Naive thymus-derived CD4-positive, alpha-beta T cell (primary cell): ENCODE data around the gene VPS25. TPM values are rescaled to one million over a fixed set of nuclear protein-coding genes. Genes with fewer than 3 reads are reported as not detected.
"Not testable (repeated sequence)": the region's sequence is repeated elsewhere in the genome, so short reads cannot be mapped to it uniquely, and the experiment has no call there.

Experiments
- ATAC-seq: fragments of 150-1000 bp; cut with Tn5 transposase; 2 replicates; pipeline ENCODE4 v1.10.0; 2021; ENCODE audit warnings: mild to moderate bottlenecking, moderate library complexity
- CTCF ChIA-PET: fragments of 350-600 bp; sonication (Branson Sonifier 250); formaldehyde crosslinking; loops from one replicate; lab custom pipeline; 2021; ENCODE audit warnings: antibody characterized with exemption; lab: Charles Lee
- POLR2A ChIA-PET: fragments of 350-600 bp; sonication (Branson Sonifier 250); formaldehyde crosslinking; loops from one replicate; lab custom pipeline; 2021; ENCODE audit warnings: antibody characterized with exemption, inconsistent platforms; lab: Charles Lee
- DNase-seq, 9 donors: peaks; one replicate each; pipeline versions ENCODE4 v3.0.0 to v3.0.0-alpha.2; 2020 to 2022; ENCODE audit warnings: mixed read lengths in 1 of 9
- H3K27ac ChIP-seq: one replicate; pipeline ENCODE4 v1.7.0; 2013; ENCODE audit warnings: mild to moderate bottlenecking, low read depth, low read length, moderate library complexity
- H3K27me3 ChIP-seq, 2 donors: one replicate each; pipeline ENCODE4 v1.7.0; 2013; ENCODE audit warnings: low read length in 2 of 2, mild to moderate bottlenecking in 2 of 2, moderate library complexity in 2 of 2; ENCODE audit not compliant: control insufficient read depth in 2 of 2, insufficient read depth in 2 of 2
- H3K36me3 ChIP-seq, 3 experiments: 1 replicate in 2 of 3; 2 replicates in 1 of 3; pipeline ENCODE4 v1.7.0; 2013; ENCODE audit warnings: low read length in 3 of 3, mild to moderate bottlenecking in 3 of 3, moderate library complexity in 1 of 3; ENCODE audit not compliant: insufficient read depth in 3 of 3, control insufficient read depth in 2 of 3
- H3K4me1 ChIP-seq, 2 donors: one replicate each; pipeline ENCODE4 v1.7.0; 2013; ENCODE audit warnings: low read length in 2 of 2, mild to moderate bottlenecking in 2 of 2, moderate library complexity in 1 of 2; ENCODE audit not compliant: control insufficient read depth in 2 of 2, insufficient read depth in 2 of 2
- H3K4me3 ChIP-seq: 2 replicates; pipeline ENCODE4 v1.7.0; 2013; ENCODE audit warnings: mild to moderate bottlenecking, low read length
- H3K9me3 ChIP-seq, 3 experiments: 1 replicate in 2 of 3; 2 replicates in 1 of 3; pipeline ENCODE4 v1.7.0; 2013; ENCODE audit warnings: low read length in 3 of 3; ENCODE audit not compliant: control insufficient read depth in 2 of 3
- H3K27ac Mint-ChIP-seq, 9 donors: one replicate each; pipeline ENCODE4 v1.8.0; 2020 to 2022; ENCODE audit warnings: mixed read lengths in 9 of 9, mild to moderate bottlenecking in 8 of 9, moderate library complexity in 5 of 9, inconsistent platforms in 2 of 9
- H3K27me3 Mint-ChIP-seq, 5 donors: one replicate each; pipeline ENCODE4 v1.8.0; 2021 to 2022; ENCODE audit warnings: mixed read lengths in 5 of 5, mild to moderate bottlenecking in 1 of 5
- H3K36me3 Mint-ChIP-seq, 5 donors: one replicate each; pipeline ENCODE4 v1.8.0; 2020 to 2022; ENCODE audit warnings: mixed read lengths in 5 of 5, mild to moderate bottlenecking in 3 of 5, inconsistent platforms in 1 of 5
- H3K4me1 Mint-ChIP-seq, 7 donors: one replicate each; pipeline ENCODE4 v1.8.0; 2020 to 2022; ENCODE audit warnings: mixed read lengths in 7 of 7, mild to moderate bottlenecking in 3 of 7, inconsistent platforms in 1 of 7
- H3K4me3 Mint-ChIP-seq, 10 donors: one replicate each; pipeline ENCODE4 v1.8.0; 2020 to 2022; ENCODE audit warnings: mild to moderate bottlenecking in 10 of 10, mixed read lengths in 10 of 10, moderate library complexity in 6 of 10, inconsistent platforms in 2 of 10
- H3K9me3 Mint-ChIP-seq, 11 donors: one replicate each; pipeline ENCODE4 v1.8.0; 2020 to 2022; ENCODE audit warnings: mixed read lengths in 11 of 11, mild to moderate bottlenecking in 4 of 11, inconsistent platforms in 1 of 11, moderate library complexity in 1 of 11
- intact Hi-C, 2 donors: fragments of 100-400 bp; cut with micrococcal nuclease; formaldehyde crosslinking; loops; one replicate each; pipeline ENCODE4 v1.15.1; 2023
- polyA plus RNA-seq, 2 donors: library from polyadenylated mRNA; unstranded; fragments of 300-500 nt; fragmentation: Illumina TruSeq; gene quantifications; one replicate each; pipeline ENCODE4 v1.2.3, GENCODE V29; 2021
- total RNA-seq, 6 experiments: library from RNA in 5 of 6; stranded (reverse) in 5 of 6; gene quantifications; 1 replicate in 5 of 6; 2 replicates in 1 of 6; pipeline ENCODE4 v1.2.3 and lab custom pipeline; 2021 to 2026

VPS25 gene
- total and polyA plus RNA-seq, 7 experiments from 2014 or later, result 24.3 to 60.6 (median 39.6) TPM

DNA sequence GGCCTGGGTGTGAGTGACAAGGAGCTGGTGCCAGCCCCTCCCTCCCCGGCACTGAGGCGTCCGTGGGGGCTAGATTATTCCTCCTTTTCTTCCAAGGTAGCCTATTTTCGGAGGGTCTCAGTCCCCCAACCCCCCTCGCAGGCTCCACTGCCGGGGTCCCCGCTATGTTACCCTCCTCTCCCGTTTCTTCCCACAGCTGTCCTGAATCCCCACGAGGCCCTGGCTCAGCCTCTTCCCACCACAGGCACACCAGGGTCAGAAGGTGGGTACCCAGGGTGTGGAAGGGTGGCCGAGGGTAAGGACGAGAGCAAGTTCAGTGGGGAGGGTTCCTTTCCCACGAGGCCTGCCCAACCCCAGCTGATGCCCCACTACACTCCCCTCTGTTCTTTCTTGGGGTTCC is 11.6 kb upstream of the VPS25 start:
- H3K27ac Mint-ChIP-seq, result no peak overlapping the region
- H3K27ac ChIP-seq, result no peak overlapping the region
- H3K27me3 Mint-ChIP-seq, result peaks cover 55 to 65% (median 61%) of the 10 kb centered on the region in 5 donors
- H3K4me3 Mint-ChIP-seq, result peak overlapping the region in 9 of 10 donors; percentile 21 to 73 (median 46)
- H3K9me3 Mint-ChIP-seq, result no peaks in the 10 kb centered on the region
- H3K4me1 Mint-ChIP-seq, result peaks cover 0 to 13% (median 7%) of the 10 kb centered on the region in 7 donors
- H3K4me3 ChIP-seq, result no peak overlapping the region
- H3K36me3 ChIP-seq, result no peaks in the 10 kb centered on the region
- no peaks in the 10 kb centered on the region for H3K9me3 ChIP-seq
- no peak for ATAC-seq
- no peak for DNase-seq
- peaks cover 0 to 7% (median 0%) of the 10 kb centered on the region in 5 donors for H3K36me3 Mint-ChIP-seq
- POLR2A ChIA-PET, result interaction anchor here (1.4 kb wide), 2 partner anchors 12 to 217 kb away, joined by 4 read pairs; partner anchors contain the start of gene VPS25
- CTCF ChIA-PET, result interaction anchor here (0.5 to 1.4 kb wide), 3 partner anchors 11 to 100 kb away, joined by 3 to 5 read pairs (median 3); partner anchors contain the start of gene VPS25
- H3K4me1 ChIP-seq, result peaks cover 0 to 10% of the 10 kb centered on the region in 2 donors
- intact Hi-C loops, result loop anchor here in 1 of 2 donors (2.0 kb wide), 1 partner anchor 17 kb away; the partner anchor contains the start of gene EZH1
- H3K27me3 ChIP-seq, result peaks cover 3 to 12% of the 10 kb centered on the region in 2 donors

DNA sequence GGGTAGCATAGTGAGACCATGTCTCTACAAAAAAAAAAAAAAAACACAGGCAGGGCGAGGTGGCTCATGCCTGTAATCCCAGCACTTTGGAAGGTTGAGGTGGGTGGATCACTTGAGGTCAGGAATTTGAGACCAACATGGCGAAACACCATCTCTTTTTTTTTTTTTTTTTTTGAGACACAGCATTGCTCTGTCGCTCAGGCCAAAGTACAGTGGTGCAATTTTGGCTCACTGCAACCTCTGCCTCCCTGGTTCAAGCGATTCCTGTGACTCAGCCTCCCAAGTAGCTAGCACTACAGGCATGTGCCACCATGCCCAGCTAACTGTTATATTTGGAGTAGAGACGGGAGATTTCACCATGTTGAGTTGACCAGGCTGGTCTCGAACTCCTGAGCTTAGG is 7.1 kb upstream of the VPS25 start:
- Mint-ChIP-seq H3K4me1 (peaks cover 0 to 10% (median 3%) of the 10 kb centered on the region in 7 donors), H3K27ac (no peak overlapping the region), H3K4me3 (no peak overlapping the region), H3K27me3 (peaks cover 39 to 55% (median 46%) of the 10 kb centered on the region in 5 donors), H3K9me3 (peaks cover 0 to 2% (median 0%) of the 10 kb centered on the region in 11 donors), H3K36me3 (peaks cover 0 to 4% (median 0%) of the 10 kb centered on the region in 5 donors)
- ATAC-seq (no peak), DNase-seq (no peak)
- intact Hi-C loops, result no loop called here
- POLR2A ChIA-PET, result no interaction called here
- no peak overlapping the region for H3K27ac ChIP-seq
- CTCF ChIA-PET, result no interaction called here
- H3K9me3 ChIP-seq, result no peaks in the 10 kb centered on the region
- no peaks in the 10 kb centered on the region for H3K36me3 ChIP-seq
- H3K4me1 ChIP-seq, result peaks cover 0 to 5% of the 10 kb centered on the region in 2 donors
- no peak overlapping the region for H3K4me3 ChIP-seq
- H3K27me3 ChIP-seq, result peaks cover 0 to 7% of the 10 kb centered on the region in 2 donors

DNA sequence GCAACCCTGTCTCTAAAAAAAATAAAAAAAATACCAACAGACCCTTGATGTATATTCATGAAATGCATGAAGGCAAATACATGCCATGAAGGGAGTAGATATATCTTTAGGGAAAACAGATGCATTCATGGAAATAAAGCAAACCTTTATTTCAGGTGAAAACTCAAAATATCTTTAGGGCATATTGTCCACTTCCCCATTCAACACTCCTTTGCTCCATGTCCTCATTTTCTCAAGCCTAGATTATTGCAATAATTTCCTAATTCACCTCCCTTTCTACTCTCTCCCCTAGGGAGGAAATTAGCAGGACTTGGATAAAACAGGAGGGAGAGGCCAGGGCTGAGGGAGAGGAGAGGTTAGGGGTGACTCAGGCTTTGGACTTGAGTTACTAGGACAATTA is 5.7 kb upstream of the VPS25 start:
- Histone ChIP-seq H3K36me3 (no peaks in the 10 kb centered on the region), H3K9me3 (no peaks in the 10 kb centered on the region), H3K4me1 (no peaks in the 10 kb centered on the region), H3K4me3 (no peak overlapping the region), H3K27ac (no peak overlapping the region), H3K27me3 (no peaks in the 10 kb centered on the region)
- Mint-ChIP-seq H3K4me1 (peaks cover 5 to 15% (median 8%) of the 10 kb centered on the region in 7 donors), H3K4me3 (no peak overlapping the region), H3K36me3 (peaks cover 0 to 4% (median 0%) of the 10 kb centered on the region in 5 donors), H3K9me3 (peaks cover 0 to 5% (median 0%) of the 10 kb centered on the region in 11 donors), H3K27ac (no peak overlapping the region), H3K27me3 (peaks cover 29 to 45% (median 35%) of the 10 kb centered on the region in 5 donors)
- POLR2A ChIA-PET, result no interaction called here
- ATAC-seq (no peak), DNase-seq (no peak)
- CTCF ChIA-PET, result interaction anchor here (1.0 kb wide), 1 partner anchor 10 kb away, joined by 3 read pairs; no protein-coding TSS in a partner anchor
- intact Hi-C loops, result no loop called here

DNA sequence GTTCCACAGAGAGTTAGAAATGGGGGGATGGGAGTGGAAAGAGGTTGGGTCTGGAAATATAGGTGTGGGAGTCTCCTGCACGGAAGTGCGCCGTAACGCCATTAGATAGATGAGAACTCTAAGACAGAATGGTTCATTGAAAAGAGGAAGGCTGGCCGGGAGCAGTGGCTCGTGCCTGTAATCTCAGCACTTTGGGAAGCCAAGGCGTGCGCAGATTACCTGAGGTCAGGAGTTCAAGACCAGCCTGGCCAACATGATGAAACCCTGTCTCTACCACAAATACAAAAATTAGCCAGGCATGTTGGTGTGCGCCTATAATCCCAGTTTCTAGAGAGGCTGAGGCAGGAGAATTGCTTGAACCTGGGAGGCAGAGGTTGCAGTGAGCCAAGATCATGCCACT is 5.2 kb upstream of the VPS25 start:
- H3K27ac ChIP-seq, H3K4me1 ChIP-seq, H3K9me3 ChIP-seq, H3K4me3 Mint-ChIP-seq, H3K27me3 ChIP-seq, intact Hi-C loops, H3K9me3 Mint-ChIP-seq, H3K4me3 ChIP-seq, H3K27ac Mint-ChIP-seq, DNase-seq, H3K36me3 ChIP-seq, H3K36me3 Mint-ChIP-seq, ATAC-seq, POLR2A ChIA-PET: not testable (repeated sequence)
- peaks cover 25 to 40% (median 30%) of the 10 kb centered on the region in 5 donors for H3K27me3 Mint-ChIP-seq
- H3K4me1 Mint-ChIP-seq, result peaks cover 5 to 19% (median 11%) of the 10 kb centered on the region in 7 donors
- CTCF ChIA-PET, result interaction anchor here (1.0 kb wide), 1 partner anchor 10 kb away, joined by 3 read pairs; no protein-coding TSS in a partner anchor

DNA sequence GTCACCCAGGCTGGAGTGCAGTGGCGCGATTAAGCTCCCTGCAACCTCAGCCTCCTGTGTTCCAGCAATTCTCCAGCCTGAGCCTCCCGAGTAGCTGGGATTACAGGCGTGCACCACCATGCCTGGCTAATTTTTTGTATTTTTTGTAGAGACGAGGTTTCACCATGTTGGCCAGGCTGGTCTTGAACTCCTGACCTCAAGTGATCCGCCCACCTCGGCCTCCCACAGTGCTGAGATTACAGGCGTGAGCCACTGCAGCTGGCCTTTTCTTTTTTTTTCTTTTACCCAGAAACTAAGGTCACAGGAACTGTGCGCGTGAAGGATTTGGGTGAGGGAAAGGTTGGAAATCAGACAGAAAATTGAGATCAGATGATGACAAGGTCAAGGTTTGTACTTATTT is 3.3 kb upstream of the VPS25 start:
- H3K27ac Mint-ChIP-seq, H3K36me3 ChIP-seq, H3K36me3 Mint-ChIP-seq, H3K27ac ChIP-seq, H3K9me3 ChIP-seq, H3K9me3 Mint-ChIP-seq, intact Hi-C loops, H3K27me3 ChIP-seq, DNase-seq, ATAC-seq, H3K4me1 ChIP-seq, H3K4me3 ChIP-seq, H3K4me3 Mint-ChIP-seq: not testable (repeated sequence)
- CTCF ChIA-PET, result interaction anchor here (0.6 to 0.7 kb wide), 2 partner anchors 11 to 29 kb away, joined by 3 read pairs; partner anchors contain the start of gene WNK4
- POLR2A ChIA-PET, result interaction anchor here (0.7 kb wide), 1 partner anchor 229 kb away, joined by 4 read pairs; no protein-coding TSS in a partner anchor
- Mint-ChIP-seq H3K4me1 (peaks cover 12 to 30% (median 27%) of the 10 kb centered on the region in 7 donors), H3K27me3 (peaks cover 13 to 29% (median 20%) of the 10 kb centered on the region in 5 donors)

DNA sequence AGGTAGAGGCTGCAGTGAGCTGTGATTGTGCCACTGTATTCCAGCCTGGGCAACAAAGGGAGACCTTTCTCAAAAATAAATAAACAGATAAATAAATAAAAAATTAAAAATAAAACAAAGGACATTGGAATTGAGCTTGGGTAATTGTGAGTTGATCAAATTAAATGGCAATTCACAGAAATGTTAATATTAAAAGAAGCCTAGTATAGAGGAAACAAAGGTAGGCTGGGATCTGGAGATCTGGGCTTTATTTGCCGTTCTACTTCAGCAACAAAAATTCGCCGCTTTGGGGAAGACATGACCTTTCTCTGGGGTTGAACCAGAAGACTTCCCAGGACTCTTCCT is 332 bp upstream of the VPS25 start:
- ChIA-PET CTCF (interaction anchor here (1.0 to 1.5 kb wide), 2 partner anchors 9 to 12 kb away, joined by 4 to 5 read pairs; partner anchors contain the start of gene RAMP2), POLR2A (interaction anchor here (0.7 to 3.2 kb wide), 13 partner anchors 24 to 595 kb away, joined by 3 to 19 read pairs (median 4); partner anchors contain the start of genes BECN1, CNTD1, COA3 and PSME3)
- no peaks in the 10 kb centered on the region for H3K9me3 ChIP-seq
- H3K4me1 Mint-ChIP-seq, result peaks cover 12 to 35% (median 29%) of the 10 kb centered on the region in 7 donors
- ATAC-seq, result no peak
- H3K4me3 ChIP-seq, result peak overlapping the region; percentile 97
- H3K9me3 Mint-ChIP-seq, result peaks cover 0 to 5% (median 0%) of the 10 kb centered on the region in 11 donors
- peaks cover 0 to 27% (median 0%) of the 10 kb centered on the region in 3 experiments for H3K36me3 ChIP-seq
- H3K27me3 ChIP-seq, result no peaks in the 10 kb centered on the region
- H3K4me3 Mint-ChIP-seq, result peak overlapping the region; percentile 94 to 100 (median 98)
- DNase-seq, result no peak
- H3K27me3 Mint-ChIP-seq, result peaks cover 1 to 11% (median 2%) of the 10 kb centered on the region in 5 donors
- peaks cover 8% of the 10 kb centered on the region in 2 donors for H3K4me1 ChIP-seq
- H3K36me3 Mint-ChIP-seq, result peaks cover 3 to 24% (median 12%) of the 10 kb centered on the region in 5 donors
- intact Hi-C loops, result loop anchor here in 1 of 2 donors (1.0 kb wide), 1 partner anchor 51 kb away; the partner anchor contains the start of gene BECN1
- peak overlapping the region; percentile 93 for H3K27ac ChIP-seq
- H3K27ac Mint-ChIP-seq, result peak overlapping the region; percentile 96 to 99 (median 98)
